Vagina (tissue), 2 donors: ENCODE data around the gene ARHGEF11.

Experiments
- CTCF ChIP-seq, 3 experiments: fragments of 450-650 bp in 2 of 3; fragments of 200-600 bp in 1 of 3; sonication (generic) in 1 of 3; IDR thresholded peaks; one replicate each; pipeline ENCODE4 v1.5.1; 2017 to 2019; ENCODE audit warnings: antibody characterized with exemption in 3 of 3, mild to moderate bottlenecking in 2 of 3, moderate library complexity in 2 of 3
- POLR2A ChIP-seq, 2 donors: fragments of 450-650 bp; IDR thresholded peaks; one replicate each; pipeline ENCODE4 v1.6.1; 2017; ENCODE audit warnings: antibody characterized with exemption in 2 of 2, mild to moderate bottlenecking in 2 of 2, moderate library complexity in 2 of 2
- POLR2AphosphoS5 ChIP-seq, 2 donors: sonication (generic); formaldehyde crosslinking; IDR thresholded peaks; one replicate each; pipeline ENCODE4 v1.9.0; 2017; ENCODE audit warnings: antibody characterized with exemption in 2 of 2, mild to moderate bottlenecking in 2 of 2, low read depth in 1 of 2; ENCODE audit not compliant: insufficient read depth in 1 of 2

GRCh38 chr1:157088607-157089006 is 43.1 kb upstream of the ARHGEF11 start:
- TF ChIP-seq CTCF (IDR thresholded peaks at IDR 0.05) (no peak), POLR2A (IDR thresholded peaks at IDR 0.05) (no peak), POLR2AphosphoS5 (IDR thresholded peaks at IDR 0.05; ENCODE audit: insufficient read depth in 1 of 2, low read depth in 1 of 2) (no peak)
